ENCODE results near the gene RBM24.
A peak's percentile ranks its signal among the peaks of the same experiment; 100 is the strongest.

Gene RBM24

GRCh38 chr6:17281100-17281496, at the start of gene RBM24:
Gene RBM24 (plus strand): TSS chr6:17281361. CDS start chr6:17281582, 221 bp downstream.
- peak in 1 of 2 experiments; percentile 52 for DNase-seq (ENCODE audit: low read depth in 2 of 2)

- DNase-seq (ENCODE audit: low read depth in 2 of 2) = no peak
Measured at GRCh38 chr6:17233531-17233930, 47.6 kb upstream of the RBM24 start.

GRCh38 chr6:17237246-17237645, 43.9 kb upstream of the RBM24 start:
- DNase-seq (ENCODE audit: low read depth in 2 of 2) = no peak

- DNase-seq (ENCODE audit: low read depth in 2 of 2) = no peak
Measured at GRCh38 chr6:17239260-17239659, 41.9 kb upstream of the RBM24 start.

- DNase-seq (ENCODE audit: low read depth in 2 of 2) = no peak
Measured at GRCh38 chr6:17240803-17241500, 40.2 kb upstream of the RBM24 start.

- DNase-seq (ENCODE audit: low read depth in 2 of 2) = no peak
Measured at GRCh38 chr6:17242087-17242486, 39.1 kb upstream of the RBM24 start.

- DNase-seq (ENCODE audit: low read depth in 2 of 2) = no peak
Measured at GRCh38 chr6:17250237-17250636, 30.9 kb upstream of the RBM24 start.

- DNase-seq (ENCODE audit: low read depth in 2 of 2) = no peak
Measured at GRCh38 chr6:17251953-17252352, 29.2 kb upstream of the RBM24 start.

GRCh38 chr6:17258749-17259148, 22.4 kb upstream of the RBM24 start:
- no peak for DNase-seq (ENCODE audit: low read depth in 2 of 2)

GRCh38 chr6:17265570-17265969, 15.6 kb upstream of the RBM24 start:
- no peak for DNase-seq (ENCODE audit: low read depth in 2 of 2)

- no peak for DNase-seq (ENCODE audit: low read depth in 2 of 2)
Measured at GRCh38 chr6:17267566-17267965, 13.6 kb upstream of the RBM24 start.

- no peak for DNase-seq (ENCODE audit: low read depth in 2 of 2)
Measured at GRCh38 chr6:17268114-17268513, 13.0 kb upstream of the RBM24 start.

GRCh38 chr6:17269840-17270239, 11.3 kb upstream of the RBM24 start:
- no peak for DNase-seq (ENCODE audit: low read depth in 2 of 2)

- DNase-seq (ENCODE audit: low read depth in 2 of 2) = no peak
Measured at GRCh38 chr6:17271628-17272027, 9.5 kb upstream of the RBM24 start.

- DNase-seq (ENCODE audit: low read depth in 2 of 2) = no peak
Measured at GRCh38 chr6:17276766-17277165, 4.4 kb upstream of the RBM24 start.

- no peak for DNase-seq (ENCODE audit: low read depth in 2 of 2)
Measured at GRCh38 chr6:17277256-17277655, 3.9 kb upstream of the RBM24 start.

- no peak for DNase-seq (ENCODE audit: low read depth in 2 of 2)
Measured at GRCh38 chr6:17278289-17279063, 2.7 kb upstream of the RBM24 start.

GRCh38 chr6:17280138-17280537, 1.0 kb upstream of the RBM24 start:
- DNase-seq (ENCODE audit: low read depth in 2 of 2) = no peak

- no peak for DNase-seq (ENCODE audit: low read depth in 2 of 2)
Measured at GRCh38 chr6:17280552-17281090, 540 bp upstream of the RBM24 start.

GRCh38 chr6:17281497-17282481, 628 bp downstream of the RBM24 start:
- no peak for DNase-seq (ENCODE audit: low read depth in 2 of 2)

- DNase-seq (ENCODE audit: low read depth in 2 of 2) = no peak
Measured at GRCh38 chr6:17283074-17283473, 1.9 kb downstream of the RBM24 start.

GRCh38 chr6:17289630-17290061, 8.5 kb downstream of the RBM24 start:
- no peak for DNase-seq (ENCODE audit: low read depth in 2 of 2)

Measured in stimulated activated CD4-positive, alpha-beta T cell treated with anti-CD3 and anti-CD28 coated beads, Interleukin-12 subunit alpha, Interleukin-12 subunit beta, amount 100 ng/mL, for 24 hours (primary cell).